Liver (tissue), 9 donors: ENCODE results near the gene CDK5. TPM values are rescaled to one million over a fixed set of nuclear protein-coding genes. Genes with fewer than 3 reads are reported as not detected.

ENCODE experiments used
- DNase-seq: peaks from one replicate; pipeline ENCODE4 v3.0.0-alpha.2; 2017; ENCODE audit warnings: low spot score
- H3K27ac ChIP-seq, 2 donors: one replicate each; pipeline ENCODE4 v1.7.0; 2013; ENCODE audit warnings: inconsistent platforms in 2 of 2, low read length in 2 of 2, control low read depth in 1 of 2, low read depth in 1 of 2, mild to moderate bottlenecking in 1 of 2
- H3K27me3 ChIP-seq, 4 donors: one replicate each; pipeline versions ENCODE4 v1.6.1 to v1.7.0; 2013; ENCODE audit warnings: low read length in 3 of 4, inconsistent platforms in 1 of 4, mild to moderate bottlenecking in 1 of 4, moderate library complexity in 1 of 4; ENCODE audit not compliant: control insufficient read depth in 4 of 4, insufficient read depth in 4 of 4
- H3K36me3 ChIP-seq, 4 donors: one replicate each; pipeline versions ENCODE4 v1.6.1 to v1.7.0; 2013; ENCODE audit warnings: low read length in 3 of 4, mild to moderate bottlenecking in 3 of 4, low read depth in 1 of 4, moderate library complexity in 1 of 4; ENCODE audit not compliant: control insufficient read depth in 4 of 4, insufficient read depth in 3 of 4
- H3K4me1 ChIP-seq, 4 donors: one replicate each; pipeline versions ENCODE4 v1.6.1 to v1.7.0; 2013; ENCODE audit warnings: low read length in 3 of 4, mild to moderate bottlenecking in 3 of 4, moderate library complexity in 1 of 4; ENCODE audit not compliant: control insufficient read depth in 4 of 4, insufficient read depth in 4 of 4
- H3K4me3 ChIP-seq, 3 donors: one replicate each; pipeline versions ENCODE4 v1.6.1 to v1.7.0; 2013; ENCODE audit warnings: low read length in 3 of 3, control low read depth in 1 of 3, low read depth in 1 of 3, mild to moderate bottlenecking in 1 of 3
- H3K9ac ChIP-seq, 2 donors: one replicate each; pipeline ENCODE4 v1.7.0; 2013; ENCODE audit warnings: low read length in 2 of 2, mild to moderate bottlenecking in 2 of 2, moderate library complexity in 2 of 2, control low read depth in 1 of 2, low read depth in 1 of 2
- H3K9me3 ChIP-seq, 4 donors: one replicate each; pipeline versions ENCODE4 v1.6.1 to v1.7.0; 2013; ENCODE audit warnings: low read length in 3 of 4; ENCODE audit not compliant: control insufficient read depth in 4 of 4
- EGR1 ChIP-seq, 2 donors: IDR thresholded peaks; 2 replicates each; pipeline ENCODE4 v1.6.1; 2016 to 2018; ENCODE audit warnings: antibody characterized with exemption in 2 of 2, low read depth in 2 of 2
- FOXA1 ChIP-seq: IDR thresholded peaks from 2 replicates; pipeline ENCODE4 v1.6.1; 2016; ENCODE audit warnings: antibody characterized with exemption
- FOXA2 ChIP-seq: IDR thresholded peaks from 2 replicates; pipeline ENCODE4 v1.6.1; 2016; ENCODE audit warnings: antibody characterized with exemption
- GABPA ChIP-seq, 2 donors: IDR thresholded peaks in 1 of 2; conservative IDR thresholded peaks in 1 of 2; 2 replicates each; pipeline ENCODE4 v1.6.1; 2016; ENCODE audit warnings: antibody characterized with exemption in 2 of 2, mild to moderate bottlenecking in 1 of 2, moderate library complexity in 1 of 2
- HNF4A ChIP-seq, 2 donors: conservative IDR thresholded peaks; 2 replicates each; pipeline ENCODE4 v1.6.1; 2016; ENCODE audit warnings: antibody characterized with exemption in 2 of 2, mild to moderate bottlenecking in 2 of 2
- HNF4G ChIP-seq: IDR thresholded peaks from 2 replicates; pipeline ENCODE4 v1.6.1; 2016; ENCODE audit warnings: antibody characterized with exemption
- JUND ChIP-seq, 2 donors: IDR thresholded peaks; 2 replicates each; pipeline ENCODE4 v1.6.1; 2016; ENCODE audit warnings: antibody characterized with exemption in 2 of 2
- MAX ChIP-seq: IDR thresholded peaks from 2 replicates; pipeline ENCODE4 v1.6.1; 2016; ENCODE audit warnings: antibody characterized with exemption
- NR2F2 ChIP-seq: IDR thresholded peaks from 2 replicates; pipeline ENCODE4 v1.6.1; 2016; ENCODE audit warnings: antibody characterized with exemption
- RAD21 ChIP-seq, 2 donors: IDR thresholded peaks; 2 replicates each; pipeline ENCODE4 v1.6.1; 2016; ENCODE audit warnings: antibody characterized with exemption in 2 of 2, mild to moderate bottlenecking in 2 of 2
- RXRA ChIP-seq, 2 donors: IDR thresholded peaks; 2 replicates each; pipeline ENCODE4 v1.6.1; 2017 to 2018; ENCODE audit warnings: antibody characterized with exemption in 2 of 2, mild to moderate bottlenecking in 1 of 2
- SP1 ChIP-seq: IDR thresholded peaks from 2 replicates; pipeline ENCODE4 v1.6.1; 2018; ENCODE audit warnings: antibody characterized with exemption, mild to moderate bottlenecking
- WGBS: extraction: QIAGEN DNeasy Blood & Tissue Kit; methylation state at CpG from one replicate; pipeline ENCODE4 v1.1.7; 2013; 5-methylcytosine and 5-hydroxymethylcytosine counted together
- polyA plus RNA-seq, 2 donors: library from polyadenylated mRNA; stranded (reverse) in 1 of 2; unstranded in 1 of 2; fragments of 200-250 nt in 1 of 2; fragments of >200 nt in 1 of 2; fragmentation: Nextera tagmentation in 1 of 2; extraction: Ambion mirVana in 1 of 2; gene quantifications; one replicate each; pipeline versions ENCODE4 v1.2.1 to v1.2.3, GENCODE V29; 2013 to 2015
- total RNA-seq, 2 donors: library from RNA; depleted of rRNA; stranded (reverse); fragments of >200 nt; gene quantifications; one replicate each; pipeline ENCODE4 v1.2.3, GENCODE V29; 2014
- TF ChIP-seq, protein P1 (sequence below): fragments of 150-350 bp; IDR thresholded peaks from 2 replicates; pipeline ENCODE4 v1.5.1; 2017; ENCODE audit warnings: improper control_type of control experiment, low read depth, low read length; ENCODE audit not compliant: missing input control
- TF ChIP-seq, protein P2 (sequence below): IDR thresholded peaks from 2 replicates; pipeline ENCODE4 v1.6.1; 2016; ENCODE audit warnings: antibody characterized with exemption
- TF ChIP-seq, protein P3 (sequence below): IDR thresholded peaks from 2 replicates; pipeline ENCODE4 v1.6.1; 2016; ENCODE audit warnings: antibody characterized with exemption, mild to moderate bottlenecking
- donor health status: healthy.
- donor health status: healthy.
- donor health status: healthy.
- donor health status: healthy.
- donor health status: healthy.

The CDK5 gene
- total and polyA plus RNA-seq, 4 donors = 4.0 to 9.0 (median 7.4) TPM

- WGBS = 80% methylated on average over 33 of the region's 33 CpGs
- no peak overlapping the region for H3K9ac ChIP-seq
- no peaks in the 10 kb centered on the region for H3K9me3 ChIP-seq
- H3K4me1 ChIP-seq = peaks cover 9 to 34% (median 21%) of the 10 kb centered on the region in 4 donors
- DNase-seq = no peak
- peaks cover 21 to 44% (median 28%) of the 10 kb centered on the region in 4 donors for H3K36me3 ChIP-seq
- H3K27me3 ChIP-seq = no peaks in the 10 kb centered on the region
- TF ChIP-seq FOXA2 (no peak), JUND (IDR thresholded peaks at IDR 0.05) (no peak)
- TF ChIP-seq, protein P1, sequence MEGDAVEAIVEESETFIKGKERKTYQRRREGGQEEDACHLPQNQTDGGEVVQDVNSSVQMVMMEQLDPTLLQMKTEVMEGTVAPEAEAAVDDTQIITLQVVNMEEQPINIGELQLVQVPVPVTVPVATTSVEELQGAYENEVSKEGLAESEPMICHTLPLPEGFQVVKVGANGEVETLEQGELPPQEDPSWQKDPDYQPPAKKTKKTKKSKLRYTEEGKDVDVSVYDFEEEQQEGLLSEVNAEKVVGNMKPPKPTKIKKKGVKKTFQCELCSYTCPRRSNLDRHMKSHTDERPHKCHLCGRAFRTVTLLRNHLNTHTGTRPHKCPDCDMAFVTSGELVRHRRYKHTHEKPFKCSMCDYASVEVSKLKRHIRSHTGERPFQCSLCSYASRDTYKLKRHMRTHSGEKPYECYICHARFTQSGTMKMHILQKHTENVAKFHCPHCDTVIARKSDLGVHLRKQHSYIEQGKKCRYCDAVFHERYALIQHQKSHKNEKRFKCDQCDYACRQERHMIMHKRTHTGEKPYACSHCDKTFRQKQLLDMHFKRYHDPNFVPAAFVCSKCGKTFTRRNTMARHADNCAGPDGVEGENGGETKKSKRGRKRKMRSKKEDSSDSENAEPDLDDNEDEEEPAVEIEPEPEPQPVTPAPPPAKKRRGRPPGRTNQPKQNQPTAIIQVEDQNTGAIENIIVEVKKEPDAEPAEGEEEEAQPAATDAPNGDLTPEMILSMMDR = peak; percentile 4
- no peak overlapping the region for H3K27ac ChIP-seq
- no peak overlapping the region for H3K4me3 ChIP-seq
These were observed 19.4 kb upstream of the CDK5 start for GRCh38 chr7:151076863-151077704.

DNA sequence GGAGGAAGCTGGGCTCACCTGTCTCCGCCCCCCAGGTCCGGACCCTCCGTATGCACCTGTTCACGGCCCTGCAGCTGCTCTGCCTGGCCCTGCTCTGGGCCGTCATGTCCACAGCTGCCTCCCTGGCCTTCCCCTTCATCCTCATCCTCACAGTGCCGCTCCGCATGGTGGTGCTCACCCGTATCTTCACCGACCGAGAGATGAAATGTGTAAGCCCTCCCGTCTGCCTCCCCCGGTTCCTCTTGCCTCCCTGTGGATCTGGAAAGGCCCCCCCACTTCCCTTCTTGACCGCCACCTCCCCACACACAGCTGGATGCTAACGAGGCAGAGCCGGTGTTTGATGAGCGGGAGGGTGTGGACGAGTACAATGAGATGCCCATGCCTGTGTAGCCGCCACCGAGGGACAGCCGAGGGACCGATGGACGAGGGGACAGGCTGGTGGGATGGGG, 18.3 kb upstream of the CDK5 start:
- Histone ChIP-seq H3K9ac (no peak overlapping the region), H3K36me3 (peaks cover 23 to 55% (median 32%) of the 10 kb centered on the region in 4 donors), H3K9me3 (no peaks in the 10 kb centered on the region), H3K4me1 (peaks cover 8 to 23% (median 15%) of the 10 kb centered on the region in 4 donors), H3K4me3 (no peak overlapping the region), H3K27ac (no peak overlapping the region), H3K27me3 (no peaks in the 10 kb centered on the region)
- no peak for TF ChIP-seq RAD21 (IDR thresholded peaks at IDR 0.05)
- no peak for TF ChIP-seq HNF4A (conservative IDR thresholded peaks at IDR 0.05)
- 89% methylated on average over 22 of the region's 22 CpGs for WGBS
- no peak for DNase-seq

DNA sequence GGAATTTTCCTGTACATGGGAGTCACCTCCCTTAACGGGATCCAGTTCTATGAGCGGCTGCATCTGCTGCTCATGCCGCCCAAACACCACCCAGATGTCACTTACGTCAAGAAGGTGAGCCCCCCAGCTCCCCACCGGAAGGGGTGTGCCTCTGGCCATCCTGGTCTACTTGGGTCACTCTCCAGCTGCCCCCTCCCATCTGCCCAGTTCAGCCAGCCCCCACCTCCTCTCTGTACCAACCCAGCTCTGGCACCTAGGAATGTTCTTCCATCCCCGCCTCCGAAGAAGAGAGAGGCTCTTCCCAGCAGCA, 17.9 kb upstream of the CDK5 start:
- peaks cover 8 to 20% (median 14%) of the 10 kb centered on the region in 4 donors for H3K4me1 ChIP-seq
- H3K9me3 ChIP-seq = no peaks in the 10 kb centered on the region
- H3K4me3 ChIP-seq = no peak overlapping the region
- no peak overlapping the region for H3K27ac ChIP-seq
- H3K27me3 ChIP-seq = no peaks in the 10 kb centered on the region
- H3K36me3 ChIP-seq = peaks cover 25 to 59% (median 35%) of the 10 kb centered on the region in 4 donors
- no peak overlapping the region for H3K9ac ChIP-seq
- DNase-seq = no peak
- 90% methylated on average over 7 of the region's 7 CpGs for WGBS
- TF ChIP-seq RXRA (IDR thresholded peaks at IDR 0.05) = no peak
- no peak for TF ChIP-seq JUND (IDR thresholded peaks at IDR 0.05)
- no peak for TF ChIP-seq HNF4G
- TF ChIP-seq, protein P2, sequence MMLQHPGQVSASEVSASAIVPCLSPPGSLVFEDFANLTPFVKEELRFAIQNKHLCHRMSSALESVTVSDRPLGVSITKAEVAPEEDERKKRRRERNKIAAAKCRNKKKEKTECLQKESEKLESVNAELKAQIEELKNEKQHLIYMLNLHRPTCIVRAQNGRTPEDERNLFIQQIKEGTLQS = no peak
- no peak for TF ChIP-seq SP1
- TF ChIP-seq GABPA (IDR thresholded peaks at IDR 0.05 in 1 of 2, conservative IDR thresholded peaks at IDR 0.05 in 1 of 2) = no peak
- TF ChIP-seq, protein P3, sequence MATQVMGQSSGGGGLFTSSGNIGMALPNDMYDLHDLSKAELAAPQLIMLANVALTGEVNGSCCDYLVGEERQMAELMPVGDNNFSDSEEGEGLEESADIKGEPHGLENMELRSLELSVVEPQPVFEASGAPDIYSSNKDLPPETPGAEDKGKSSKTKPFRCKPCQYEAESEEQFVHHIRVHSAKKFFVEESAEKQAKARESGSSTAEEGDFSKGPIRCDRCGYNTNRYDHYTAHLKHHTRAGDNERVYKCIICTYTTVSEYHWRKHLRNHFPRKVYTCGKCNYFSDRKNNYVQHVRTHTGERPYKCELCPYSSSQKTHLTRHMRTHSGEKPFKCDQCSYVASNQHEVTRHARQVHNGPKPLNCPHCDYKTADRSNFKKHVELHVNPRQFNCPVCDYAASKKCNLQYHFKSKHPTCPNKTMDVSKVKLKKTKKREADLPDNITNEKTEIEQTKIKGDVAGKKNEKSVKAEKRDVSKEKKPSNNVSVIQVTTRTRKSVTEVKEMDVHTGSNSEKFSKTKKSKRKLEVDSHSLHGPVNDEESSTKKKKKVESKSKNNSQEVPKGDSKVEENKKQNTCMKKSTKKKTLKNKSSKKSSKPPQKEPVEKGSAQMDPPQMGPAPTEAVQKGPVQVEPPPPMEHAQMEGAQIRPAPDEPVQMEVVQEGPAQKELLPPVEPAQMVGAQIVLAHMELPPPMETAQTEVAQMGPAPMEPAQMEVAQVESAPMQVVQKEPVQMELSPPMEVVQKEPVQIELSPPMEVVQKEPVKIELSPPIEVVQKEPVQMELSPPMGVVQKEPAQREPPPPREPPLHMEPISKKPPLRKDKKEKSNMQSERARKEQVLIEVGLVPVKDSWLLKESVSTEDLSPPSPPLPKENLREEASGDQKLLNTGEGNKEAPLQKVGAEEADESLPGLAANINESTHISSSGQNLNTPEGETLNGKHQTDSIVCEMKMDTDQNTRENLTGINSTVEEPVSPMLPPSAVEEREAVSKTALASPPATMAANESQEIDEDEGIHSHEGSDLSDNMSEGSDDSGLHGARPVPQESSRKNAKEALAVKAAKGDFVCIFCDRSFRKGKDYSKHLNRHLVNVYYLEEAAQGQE = no peak
- TF ChIP-seq, protein P1 = no peak
- TF ChIP-seq HNF4A (conservative IDR thresholded peaks at IDR 0.05) = no peak
- TF ChIP-seq RAD21 (IDR thresholded peaks at IDR 0.05) = no peak
- no peak for TF ChIP-seq EGR1 (IDR thresholded peaks at IDR 0.05; ENCODE audit: low read depth in 2 of 2)
- no peak for TF ChIP-seq NR2F2
- no peak for TF ChIP-seq FOXA1
- TF ChIP-seq MAX = no peak
